ENCODE data around the gene HCAR2. TPM values are rescaled to one million over a fixed set of nuclear protein-coding genes. Genes with fewer than 3 reads are reported as not detected.

HCAR2 gene
- total and polyA plus RNA-seq, 2 of the 13 experiments (the other 11 are each of a cell fraction or from before 2014, with no cell fraction given), result 0.09 to 5.6 TPM

DNA sequence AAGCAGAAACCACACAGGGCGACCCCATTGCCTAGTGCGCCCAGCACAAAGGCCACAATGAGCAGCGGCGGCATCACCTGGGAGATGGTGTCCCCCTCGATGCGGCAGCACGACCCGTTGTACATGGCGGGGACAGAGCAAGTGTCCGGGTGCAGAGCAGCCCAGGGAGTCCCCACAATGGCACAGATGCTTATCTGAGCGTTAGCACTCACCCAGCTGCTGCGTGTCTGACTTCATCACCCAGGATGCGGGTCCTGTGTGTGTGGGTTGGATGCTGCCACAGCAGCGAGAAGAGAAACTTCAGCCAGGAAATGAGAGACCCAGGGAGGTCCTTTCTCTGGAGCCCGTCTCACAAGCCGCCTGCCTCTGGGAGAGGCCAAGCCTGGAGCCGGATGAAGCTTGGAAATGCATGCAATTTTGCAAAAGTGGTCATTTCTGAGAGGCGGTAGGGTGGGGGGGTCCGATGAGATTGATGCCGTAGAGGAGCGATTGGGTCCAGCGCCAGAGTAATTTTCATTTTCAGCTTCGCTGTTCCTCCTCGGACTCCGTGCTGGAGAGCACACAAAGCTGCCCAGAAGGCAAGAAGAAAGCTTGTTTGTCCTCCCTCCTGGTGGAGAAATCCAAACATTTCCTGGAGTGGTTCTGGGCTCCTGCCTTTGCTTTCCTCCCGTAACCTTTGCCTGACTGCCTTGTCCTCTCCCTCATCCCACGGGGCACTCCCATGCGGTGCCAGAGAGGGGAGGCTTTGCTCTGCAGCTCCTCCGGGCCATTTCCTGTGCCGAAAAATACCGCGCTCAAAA lies 27.3 kb upstream of the HCAR2 start, which contains the start of gene HCAR1 (continued):
- no peak for TF ChIP-seq NR2F2 (IDR thresholded peaks at IDR 0.05; ENCODE audit: borderline replicate concordance, low read depth)
- TF ChIP-seq NKX3-1 (CRISPR knock-in tag; IDR thresholded peaks at IDR 0.05), result no peak
- TF ChIP-seq, protein P1, sequence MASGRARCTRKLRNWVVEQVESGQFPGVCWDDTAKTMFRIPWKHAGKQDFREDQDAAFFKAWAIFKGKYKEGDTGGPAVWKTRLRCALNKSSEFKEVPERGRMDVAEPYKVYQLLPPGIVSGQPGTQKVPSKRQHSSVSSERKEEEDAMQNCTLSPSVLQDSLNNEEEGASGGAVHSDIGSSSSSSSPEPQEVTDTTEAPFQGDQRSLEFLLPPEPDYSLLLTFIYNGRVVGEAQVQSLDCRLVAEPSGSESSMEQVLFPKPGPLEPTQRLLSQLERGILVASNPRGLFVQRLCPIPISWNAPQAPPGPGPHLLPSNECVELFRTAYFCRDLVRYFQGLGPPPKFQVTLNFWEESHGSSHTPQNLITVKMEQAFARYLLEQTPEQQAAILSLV (CRISPR knock-in tag; IDR thresholded peaks at IDR 0.05; ENCODE audit: borderline replicate concordance), result no peak
- TF ChIP-seq, protein P2, sequence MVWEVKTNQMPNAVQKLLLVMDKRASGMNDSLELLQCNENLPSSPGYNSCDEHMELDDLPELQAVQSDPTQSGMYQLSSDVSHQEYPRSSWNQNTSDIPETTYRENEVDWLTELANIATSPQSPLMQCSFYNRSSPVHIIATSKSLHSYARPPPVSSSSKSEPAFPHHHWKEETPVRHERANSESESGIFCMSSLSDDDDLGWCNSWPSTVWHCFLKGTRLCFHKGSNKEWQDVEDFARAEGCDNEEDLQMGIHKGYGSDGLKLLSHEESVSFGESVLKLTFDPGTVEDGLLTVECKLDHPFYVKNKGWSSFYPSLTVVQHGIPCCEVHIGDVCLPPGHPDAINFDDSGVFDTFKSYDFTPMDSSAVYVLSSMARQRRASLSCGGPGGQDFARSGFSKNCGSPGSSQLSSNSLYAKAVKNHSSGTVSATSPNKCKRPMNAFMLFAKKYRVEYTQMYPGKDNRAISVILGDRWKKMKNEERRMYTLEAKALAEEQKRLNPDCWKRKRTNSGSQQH (CRISPR knock-in tag; IDR thresholded peaks at IDR 0.05; ENCODE audit: low read depth), result no peak
- TF ChIP-seq, protein P3, sequence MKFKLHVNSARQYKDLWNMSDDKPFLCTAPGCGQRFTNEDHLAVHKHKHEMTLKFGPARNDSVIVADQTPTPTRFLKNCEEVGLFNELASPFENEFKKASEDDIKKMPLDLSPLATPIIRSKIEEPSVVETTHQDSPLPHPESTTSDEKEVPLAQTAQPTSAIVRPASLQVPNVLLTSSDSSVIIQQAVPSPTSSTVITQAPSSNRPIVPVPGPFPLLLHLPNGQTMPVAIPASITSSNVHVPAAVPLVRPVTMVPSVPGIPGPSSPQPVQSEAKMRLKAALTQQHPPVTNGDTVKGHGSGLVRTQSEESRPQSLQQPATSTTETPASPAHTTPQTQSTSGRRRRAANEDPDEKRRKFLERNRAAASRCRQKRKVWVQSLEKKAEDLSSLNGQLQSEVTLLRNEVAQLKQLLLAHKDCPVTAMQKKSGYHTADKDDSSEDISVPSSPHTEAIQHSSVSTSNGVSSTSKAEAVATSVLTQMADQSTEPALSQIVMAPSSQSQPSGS (CRISPR knock-in tag; IDR thresholded peaks at IDR 0.05), result no peak
- TF ChIP-seq FOXO1 (CRISPR knock-in tag; IDR thresholded peaks at IDR 0.05), result no peak
- no peak for TF ChIP-seq DPF2 (CRISPR knock-in tag; IDR thresholded peaks at IDR 0.05; ENCODE audit: borderline replicate concordance, low read depth)
- no peak for TF ChIP-seq GTF2F1 (IDR thresholded peaks at IDR 0.05; ENCODE audit: low read length)
- TF ChIP-seq KLF11 (CRISPR knock-in tag; IDR thresholded peaks at IDR 0.05), result 0 out of 2 replicates have a peak, but pooled peaks have one; percentile 38
- TF ChIP-seq, protein P4, sequence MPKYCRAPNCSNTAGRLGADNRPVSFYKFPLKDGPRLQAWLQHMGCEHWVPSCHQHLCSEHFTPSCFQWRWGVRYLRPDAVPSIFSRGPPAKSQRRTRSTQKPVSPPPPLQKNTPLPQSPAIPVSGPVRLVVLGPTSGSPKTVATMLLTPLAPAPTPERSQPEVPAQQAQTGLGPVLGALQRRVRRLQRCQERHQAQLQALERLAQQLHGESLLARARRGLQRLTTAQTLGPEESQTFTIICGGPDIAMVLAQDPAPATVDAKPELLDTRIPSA (CRISPR knock-in tag; IDR thresholded peaks at IDR 0.05; ENCODE audit: borderline replicate concordance), result no peak
- TF ChIP-seq, protein P5, sequence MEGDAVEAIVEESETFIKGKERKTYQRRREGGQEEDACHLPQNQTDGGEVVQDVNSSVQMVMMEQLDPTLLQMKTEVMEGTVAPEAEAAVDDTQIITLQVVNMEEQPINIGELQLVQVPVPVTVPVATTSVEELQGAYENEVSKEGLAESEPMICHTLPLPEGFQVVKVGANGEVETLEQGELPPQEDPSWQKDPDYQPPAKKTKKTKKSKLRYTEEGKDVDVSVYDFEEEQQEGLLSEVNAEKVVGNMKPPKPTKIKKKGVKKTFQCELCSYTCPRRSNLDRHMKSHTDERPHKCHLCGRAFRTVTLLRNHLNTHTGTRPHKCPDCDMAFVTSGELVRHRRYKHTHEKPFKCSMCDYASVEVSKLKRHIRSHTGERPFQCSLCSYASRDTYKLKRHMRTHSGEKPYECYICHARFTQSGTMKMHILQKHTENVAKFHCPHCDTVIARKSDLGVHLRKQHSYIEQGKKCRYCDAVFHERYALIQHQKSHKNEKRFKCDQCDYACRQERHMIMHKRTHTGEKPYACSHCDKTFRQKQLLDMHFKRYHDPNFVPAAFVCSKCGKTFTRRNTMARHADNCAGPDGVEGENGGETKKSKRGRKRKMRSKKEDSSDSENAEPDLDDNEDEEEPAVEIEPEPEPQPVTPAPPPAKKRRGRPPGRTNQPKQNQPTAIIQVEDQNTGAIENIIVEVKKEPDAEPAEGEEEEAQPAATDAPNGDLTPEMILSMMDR (CRISPR knock-in tag; IDR thresholded peaks at IDR 0.05), result no peak
- TF ChIP-seq, protein P6, sequence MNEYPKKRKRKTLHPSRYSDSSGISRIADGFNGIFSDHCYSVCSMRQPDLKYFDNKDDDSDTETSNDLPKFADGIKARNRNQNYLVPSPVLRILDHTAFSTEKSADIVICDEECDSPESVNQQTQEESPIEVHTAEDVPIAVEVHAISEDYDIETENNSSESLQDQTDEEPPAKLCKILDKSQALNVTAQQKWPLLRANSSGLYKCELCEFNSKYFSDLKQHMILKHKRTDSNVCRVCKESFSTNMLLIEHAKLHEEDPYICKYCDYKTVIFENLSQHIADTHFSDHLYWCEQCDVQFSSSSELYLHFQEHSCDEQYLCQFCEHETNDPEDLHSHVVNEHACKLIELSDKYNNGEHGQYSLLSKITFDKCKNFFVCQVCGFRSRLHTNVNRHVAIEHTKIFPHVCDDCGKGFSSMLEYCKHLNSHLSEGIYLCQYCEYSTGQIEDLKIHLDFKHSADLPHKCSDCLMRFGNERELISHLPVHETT (CRISPR knock-in tag; conservative IDR thresholded peaks at IDR 0.05), result no peak
